ENCODE measurements around the gene HBD.
"Not testable (repeated sequence)": the region's sequence is repeated elsewhere in the genome, so short reads cannot be mapped to it uniquely, and the experiment has no call there.

HBD gene

DNA sequence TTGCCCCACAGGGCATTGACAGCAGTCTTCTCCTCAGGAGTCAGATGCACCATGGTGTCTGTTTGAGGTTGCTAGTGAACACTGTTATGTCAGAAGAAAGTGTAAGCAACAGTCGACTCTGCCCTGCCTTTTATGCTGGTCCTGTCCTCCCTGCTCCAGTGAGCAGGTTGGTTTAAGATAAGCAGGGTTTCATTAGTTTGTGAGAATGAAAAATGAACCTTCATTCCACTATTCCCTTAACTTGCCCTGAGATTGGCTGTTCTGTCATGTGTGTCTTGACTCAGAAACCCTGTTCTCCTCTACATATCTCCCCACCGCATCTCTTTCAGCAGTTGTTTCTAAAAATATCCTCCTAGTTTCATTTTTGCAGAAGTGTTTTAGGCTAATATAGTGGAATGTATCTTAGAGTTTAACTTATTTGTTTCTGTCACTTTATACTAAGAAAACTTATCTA is at the start of gene HBD:
TSS of gene HBD (minus strand) at position 103 of the 454 bp plus-strand sequence. CDS start at position 53, 50 bp downstream.
- DNase-seq (ENCODE audit: low read depth in 2 of 3, low spot score in 1 of 3): no peak

DNA sequence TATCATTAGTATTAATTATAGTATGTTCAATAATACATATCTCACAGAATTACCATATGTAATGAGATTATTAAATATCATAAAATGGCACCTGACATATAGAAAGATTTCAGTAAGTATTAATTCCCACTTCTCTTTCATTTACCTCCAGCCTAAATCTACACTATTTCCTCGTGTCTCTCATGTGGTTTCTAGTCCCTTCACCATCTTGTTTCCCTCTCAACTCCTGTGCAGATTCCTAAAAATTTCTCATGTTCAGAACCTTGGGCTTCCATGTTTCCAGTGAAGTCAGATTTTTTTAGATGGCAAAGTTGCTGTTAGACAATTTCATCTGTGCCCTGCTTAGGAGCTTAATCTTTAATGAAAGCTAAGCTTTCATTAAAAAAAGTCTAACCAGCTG is 49.6 kb upstream of the HBD start:
- no peak for DNase-seq (ENCODE audit: low read depth in 2 of 3, low spot score in 1 of 3)

DNA sequence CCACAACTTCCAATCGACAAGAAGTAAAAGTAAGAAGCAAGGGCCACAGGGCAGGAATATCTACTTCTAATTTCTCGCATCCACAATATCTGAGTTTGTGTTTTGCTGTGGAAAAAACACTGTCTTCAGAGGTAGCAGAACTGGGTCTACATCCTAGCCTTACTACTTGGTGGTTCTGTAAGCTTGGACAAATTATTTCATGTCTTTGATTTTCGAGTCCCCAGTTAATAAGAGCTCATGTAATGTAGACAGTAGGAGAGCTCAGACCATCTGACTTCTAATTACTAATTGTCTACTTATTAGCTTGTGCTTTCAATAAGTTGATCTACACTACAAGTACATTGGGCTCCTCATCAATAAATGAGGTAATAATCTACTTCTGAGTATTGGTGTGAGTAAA is 48.8 kb upstream of the HBD start:
- no peak for DNase-seq (ENCODE audit: low read depth in 2 of 3, low spot score in 1 of 3)

DNA sequence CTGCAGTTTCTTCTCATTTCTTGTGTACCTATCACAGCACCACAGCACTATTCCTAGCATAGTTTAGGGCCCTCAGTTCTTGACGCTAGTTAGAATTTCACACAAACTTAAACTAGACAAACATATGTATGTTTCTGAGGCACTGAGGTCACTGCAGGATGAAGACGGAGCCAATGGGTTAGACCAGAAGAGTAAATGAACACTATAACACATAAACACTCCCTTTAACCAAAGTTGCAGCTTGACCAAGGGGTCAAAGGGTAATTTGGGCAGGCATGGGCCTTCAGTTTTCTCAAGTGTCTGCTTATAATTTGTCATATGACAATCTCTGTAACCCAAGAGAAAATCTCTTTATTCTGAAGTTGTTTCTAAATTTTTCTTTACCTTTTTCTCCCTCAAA is 48.3 kb upstream of the HBD start:
- no peak for DNase-seq (ENCODE audit: low read depth in 2 of 3, low spot score in 1 of 3)

DNA sequence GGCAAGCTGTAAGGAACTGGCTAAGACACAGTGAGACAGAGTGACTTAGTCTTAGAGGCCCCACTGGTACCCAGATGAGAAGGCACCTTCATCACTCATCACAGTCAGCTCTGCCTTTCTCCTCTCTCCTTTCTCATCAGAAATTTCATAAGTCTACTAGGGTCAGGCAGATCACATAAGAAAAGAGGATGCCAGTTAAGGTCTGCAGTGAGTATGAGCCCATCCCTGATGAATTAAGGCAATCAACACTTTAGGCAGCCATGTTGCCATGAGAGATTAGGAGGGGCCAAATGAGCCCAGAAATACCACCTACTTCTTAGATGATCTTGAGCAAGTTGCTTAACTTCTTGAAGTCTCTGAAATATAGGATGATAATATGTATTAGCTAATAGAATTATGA is 47.3 kb upstream of the HBD start:
- no peak for DNase-seq (ENCODE audit: low read depth in 2 of 3, low spot score in 1 of 3)

DNA sequence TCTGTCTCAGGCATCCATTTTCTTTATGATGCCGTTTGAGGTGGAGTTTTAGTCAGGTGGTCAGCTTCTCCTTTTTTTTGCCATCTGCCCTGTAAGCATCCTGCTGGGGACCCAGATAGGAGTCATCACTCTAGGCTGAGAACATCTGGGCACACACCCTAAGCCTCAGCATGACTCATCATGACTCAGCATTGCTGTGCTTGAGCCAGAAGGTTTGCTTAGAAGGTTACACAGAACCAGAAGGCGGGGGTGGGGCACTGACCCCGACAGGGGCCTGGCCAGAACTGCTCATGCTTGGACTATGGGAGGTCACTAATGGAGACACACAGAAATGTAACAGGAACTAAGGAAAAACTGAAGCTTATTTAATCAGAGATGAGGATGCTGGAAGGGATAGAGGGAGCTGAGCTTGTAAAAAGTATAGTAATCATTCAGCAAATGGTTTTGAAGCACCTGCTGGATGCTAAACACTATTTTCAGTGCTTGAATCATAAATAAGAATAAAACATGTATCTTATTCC is 46.4 kb upstream of the HBD start:
- peak in 2 of 3 donors; percentile 1 to 6 for DNase-seq (ENCODE audit: low read depth in 2 of 3, low spot score in 1 of 3)

DNA sequence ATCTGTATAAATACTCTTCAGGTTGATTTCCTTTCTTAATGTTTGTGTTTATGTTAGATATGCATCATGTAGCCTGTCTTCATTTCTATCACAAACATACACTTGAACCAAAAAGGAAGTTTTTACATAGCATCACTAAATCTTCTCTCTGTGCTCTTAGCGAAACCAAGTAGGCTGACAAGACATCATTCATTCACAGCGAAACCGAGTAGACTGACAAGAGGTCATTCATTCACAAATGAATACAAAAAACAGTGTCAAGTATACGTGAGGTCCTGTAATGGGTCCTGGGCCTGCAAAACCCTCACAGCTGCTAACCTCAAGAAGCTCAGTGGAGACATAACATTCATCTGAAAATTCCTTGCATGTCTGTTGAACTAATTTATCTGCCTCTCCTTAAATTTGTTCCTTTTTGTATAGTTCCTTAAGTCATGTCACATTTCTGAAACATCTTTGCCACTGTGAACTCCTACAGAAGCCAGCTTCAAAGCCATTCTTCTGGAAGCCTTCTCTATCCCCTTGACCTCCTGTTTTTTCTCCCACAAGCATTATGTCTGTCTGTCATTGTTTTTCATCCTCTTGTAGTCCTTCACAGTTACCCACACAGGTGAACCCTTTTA is 45.3 kb upstream of the HBD start:
- no peak for DNase-seq (ENCODE audit: low read depth in 2 of 3, low spot score in 1 of 3)

DNA sequence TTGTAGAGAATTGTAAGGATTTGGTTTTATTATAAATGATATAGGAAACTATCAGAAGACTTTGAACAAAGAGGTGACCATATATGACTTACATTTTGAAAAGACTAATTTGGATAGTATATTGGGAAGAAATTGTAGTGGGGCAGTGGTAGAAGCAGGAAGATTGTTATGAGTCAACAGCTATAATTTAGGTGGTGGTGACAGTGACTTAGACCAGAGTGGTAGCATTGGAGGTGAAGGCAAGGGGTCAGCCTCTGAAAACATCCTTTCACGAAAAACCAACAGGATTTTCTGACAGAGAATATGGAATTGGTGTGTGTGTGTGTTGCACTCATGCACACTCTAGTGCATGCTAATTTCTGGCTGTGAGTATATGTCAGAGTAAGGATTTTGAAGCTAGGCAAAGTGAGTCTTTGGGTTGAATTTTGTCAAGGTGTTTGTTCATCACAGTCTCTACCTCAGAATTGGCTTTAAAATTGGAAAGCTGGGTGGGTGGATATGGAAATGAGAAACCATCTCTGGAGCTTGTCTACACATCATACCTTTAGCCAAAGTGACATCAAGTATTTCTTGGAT is 43.6 kb upstream of the HBD start:
- no peak for DNase-seq (ENCODE audit: low read depth in 2 of 3, low spot score in 1 of 3)

DNA sequence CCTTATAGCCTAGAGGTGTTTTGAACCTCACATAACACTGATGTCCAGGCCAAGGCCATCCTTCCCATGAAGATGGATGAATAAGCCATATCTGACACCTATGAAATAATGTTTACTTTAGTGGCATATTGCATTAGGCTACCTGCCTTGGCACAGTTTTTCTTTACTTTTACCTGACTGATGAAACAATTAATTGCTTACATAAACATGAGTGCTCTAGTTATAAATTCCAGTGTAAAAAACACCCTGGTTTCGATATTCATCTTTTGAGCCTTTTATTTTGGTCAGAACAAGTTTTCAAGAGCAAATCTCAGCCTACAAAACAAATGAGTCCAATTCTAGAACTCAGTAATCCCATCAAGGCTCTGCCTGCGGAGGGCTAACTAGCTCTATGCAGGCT is 42.4 kb upstream of the HBD start:
- DNase-seq (ENCODE audit: low read depth in 2 of 3, low spot score in 1 of 3): no peak

DNA sequence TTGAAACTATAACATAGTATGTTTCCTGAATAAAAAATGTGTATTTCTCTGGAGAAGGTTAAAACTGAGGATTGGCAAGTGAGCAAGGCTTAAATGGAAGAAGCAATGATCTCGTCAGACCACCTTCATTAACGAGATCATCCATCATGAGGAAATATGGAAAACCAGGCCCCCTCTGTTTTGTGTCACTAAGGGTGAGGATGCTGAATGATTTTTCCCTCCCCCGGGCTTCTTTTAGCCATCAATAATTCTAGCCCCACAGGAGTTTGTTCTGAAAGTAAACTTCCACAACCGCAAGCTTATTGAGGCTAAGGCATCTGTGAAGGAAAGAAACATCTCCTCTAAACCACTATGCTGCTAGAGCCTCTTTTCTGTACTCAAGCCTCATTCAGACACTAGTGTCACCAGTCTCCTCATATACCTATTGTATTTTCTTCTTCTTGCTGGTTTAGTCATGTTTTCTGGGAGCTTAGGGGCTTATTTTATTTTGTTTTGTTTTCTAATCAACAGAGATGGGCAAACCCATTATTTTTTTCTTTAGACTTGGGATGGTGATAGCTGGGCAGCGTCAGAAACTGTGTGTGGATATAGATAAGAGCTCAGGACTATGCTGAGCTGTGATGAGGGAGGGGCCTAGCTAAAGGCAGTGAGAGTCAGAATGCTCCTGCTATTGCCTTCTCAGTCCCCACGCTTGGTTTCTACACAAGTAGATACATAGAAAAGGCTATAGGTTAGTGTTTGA is 41.3 kb upstream of the HBD start:
- DNase-seq (ENCODE audit: low read depth in 2 of 3, low spot score in 1 of 3): no peak

DNA sequence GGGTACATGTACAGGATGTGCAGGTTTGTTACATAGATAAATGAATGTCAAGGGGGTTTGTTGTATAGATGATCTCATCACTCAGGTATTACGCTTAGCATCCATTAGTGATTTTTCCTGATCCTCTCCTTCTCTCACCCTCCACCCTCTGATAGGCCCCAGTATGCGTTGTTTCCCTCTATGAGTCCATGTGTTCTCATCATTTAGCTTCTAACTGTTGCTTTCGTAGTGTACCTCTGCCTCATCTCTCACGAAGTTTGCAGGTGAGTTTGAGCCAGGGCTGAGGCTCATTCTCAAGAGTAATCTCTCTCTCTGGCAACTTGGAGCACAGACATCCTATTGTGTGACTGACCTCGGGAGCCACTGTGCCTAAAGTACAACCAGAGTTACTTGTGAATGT is 40.1 kb upstream of the HBD start:
- DNase-seq (ENCODE audit: low read depth in 2 of 3, low spot score in 1 of 3): no peak

DNA sequence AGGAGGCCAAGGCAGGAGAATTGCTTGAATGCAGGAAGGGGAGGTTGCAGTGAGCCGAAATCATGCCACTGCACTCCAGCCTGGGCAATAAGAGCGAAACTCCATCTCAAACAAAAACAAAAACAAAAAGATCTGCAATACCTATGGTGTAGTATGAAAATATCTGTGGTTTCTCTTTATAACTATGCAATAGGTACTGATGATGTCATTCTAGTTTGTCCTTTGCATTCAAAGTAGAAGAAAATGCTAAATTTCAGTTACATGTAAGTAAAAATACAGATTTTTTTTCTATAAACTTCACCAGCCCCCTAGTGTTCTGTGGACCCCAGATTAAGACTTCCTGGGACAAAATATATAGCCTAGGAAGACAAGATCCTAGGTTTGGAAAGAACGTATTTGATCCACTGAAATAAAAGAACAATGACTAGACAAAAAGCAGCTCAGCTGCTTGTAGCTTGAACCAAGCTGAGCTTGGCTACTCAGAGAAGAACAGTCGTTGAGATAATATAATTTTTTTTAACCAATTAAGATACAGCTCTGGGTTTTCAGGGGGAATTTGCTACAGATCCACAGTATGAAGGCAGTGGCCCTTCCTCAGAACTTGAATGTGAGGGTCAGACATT is 38.2 kb upstream of the HBD start:
- no peak for DNase-seq (ENCODE audit: low read depth in 2 of 3, low spot score in 1 of 3)

DNA sequence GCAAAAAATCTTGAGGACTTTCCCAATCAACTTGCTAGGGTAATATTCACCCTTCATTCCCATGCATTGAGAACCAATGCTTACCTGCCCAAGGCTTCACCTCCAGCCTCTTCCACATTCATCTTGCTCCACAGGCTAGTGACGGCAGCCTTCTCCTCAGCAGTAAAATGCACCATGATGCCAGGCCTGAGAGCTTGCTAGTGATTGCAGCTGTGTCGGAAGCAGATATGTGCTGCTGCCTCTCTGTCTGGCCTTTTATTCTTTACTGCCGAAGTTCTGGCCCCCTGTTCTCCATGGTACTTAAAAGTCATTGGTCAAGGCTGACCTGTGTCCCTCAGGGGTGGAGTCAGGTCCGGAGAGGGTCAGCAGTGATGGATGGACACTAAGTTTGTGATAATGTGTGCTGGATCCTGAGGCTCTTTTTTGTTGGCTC is 35.4 kb upstream of the HBD start, which contains the start of gene HBE1:
TSS of gene HBE1 (minus strand) at position 231 of the 433 bp plus-strand sequence. CDS start at position 176, 55 bp downstream.
- DNase-seq (ENCODE audit: low read depth in 2 of 3, low spot score in 1 of 3): no peak

DNA sequence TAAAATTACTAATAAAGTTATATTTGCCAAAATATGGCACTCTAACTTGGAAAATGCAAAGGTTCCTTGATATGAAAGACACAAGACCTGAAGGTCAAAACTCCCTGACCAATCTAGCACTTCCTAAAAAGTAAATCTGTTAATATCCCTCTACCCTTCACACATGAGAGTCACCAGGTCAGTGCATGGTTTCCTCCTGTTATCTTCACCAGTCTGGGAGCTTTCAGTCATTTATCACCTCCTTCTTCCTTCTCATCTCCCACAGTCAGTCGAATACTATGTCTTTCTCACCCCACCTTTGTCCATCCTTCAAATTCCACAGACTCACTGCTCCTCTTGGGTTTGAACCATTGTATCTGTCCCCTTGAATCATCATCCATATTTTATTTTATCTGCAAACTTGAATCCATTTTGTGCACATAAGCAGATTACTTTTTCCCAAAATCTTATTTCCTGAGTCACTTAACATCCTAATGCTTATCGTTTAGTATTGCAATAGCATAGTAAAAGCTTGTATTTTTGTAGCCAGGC is 32.8 kb upstream of the HBD start:
- no peak for DNase-seq (ENCODE audit: low read depth in 2 of 3, low spot score in 1 of 3)

DNA sequence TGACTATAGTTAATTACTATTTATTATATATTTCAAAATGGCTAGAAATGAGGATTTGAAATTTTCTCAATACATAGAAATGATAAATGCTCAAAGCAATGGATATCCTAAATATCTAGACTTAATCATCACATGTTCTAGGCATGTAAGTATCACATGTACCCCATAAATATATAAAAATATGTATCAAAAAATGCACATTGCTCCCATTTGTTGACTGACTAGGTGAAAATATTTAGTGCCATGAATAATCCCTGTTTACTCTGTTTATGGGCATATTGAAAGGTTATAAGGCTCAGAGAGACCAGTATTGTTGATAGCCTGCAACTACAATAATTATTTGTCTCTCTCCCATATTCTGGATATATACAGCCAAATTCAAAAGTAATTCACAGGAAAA is 32.3 kb upstream of the HBD start:
- no peak for DNase-seq (ENCODE audit: low read depth in 2 of 3, low spot score in 1 of 3)

DNA sequence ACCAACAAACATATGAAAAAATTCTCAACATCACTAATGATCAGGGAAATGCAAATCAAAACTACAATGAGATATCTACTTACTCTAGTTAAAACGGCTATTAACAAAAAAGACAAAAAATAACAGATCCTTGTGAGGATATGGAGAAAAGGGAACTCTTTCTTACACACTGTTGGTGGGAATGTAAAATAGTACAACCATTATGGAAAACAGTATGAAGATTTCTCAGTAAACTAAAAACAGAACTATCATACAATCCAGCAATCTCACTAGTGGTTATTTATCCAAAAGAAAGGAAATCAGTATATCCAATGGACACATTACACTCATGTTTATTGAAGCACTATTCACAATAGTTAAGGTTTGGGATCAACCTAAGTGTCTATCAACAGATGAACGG is 31.5 kb upstream of the HBD start:
- no peak for DNase-seq (ENCODE audit: low read depth in 2 of 3, low spot score in 1 of 3)

DNA sequence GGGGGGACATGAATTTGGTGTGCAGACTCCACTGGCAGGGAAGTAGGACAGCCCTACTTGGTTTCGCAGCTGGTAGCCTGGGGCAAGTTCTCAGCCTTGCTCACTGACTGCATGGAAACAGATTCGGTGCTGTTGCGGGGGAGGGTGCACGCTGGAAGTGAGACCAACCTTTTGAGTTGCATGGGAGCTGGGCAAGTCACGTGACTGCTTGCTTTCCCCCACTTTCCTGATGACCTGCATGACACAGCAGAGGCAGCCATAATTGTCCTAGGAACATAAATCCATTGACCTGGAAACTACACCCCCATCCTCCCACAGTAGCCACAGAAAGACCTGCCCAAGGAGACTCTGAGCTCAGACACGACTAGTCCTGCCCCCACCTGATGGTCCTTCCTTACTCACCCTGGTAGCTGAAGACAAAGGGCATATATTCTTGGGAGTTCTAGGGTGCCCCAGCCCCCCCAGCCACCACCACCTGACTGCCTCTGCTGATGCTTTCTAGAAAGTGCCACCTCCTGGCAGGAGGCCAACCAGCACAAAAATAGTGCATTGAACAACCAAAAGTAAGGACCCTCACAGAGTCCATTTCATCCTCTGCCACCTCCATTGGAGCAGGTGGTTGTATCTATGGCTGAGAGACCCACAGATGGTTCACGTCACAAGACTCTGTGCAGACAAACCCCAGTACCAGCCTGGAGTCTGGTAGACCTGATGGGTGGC is 24.4 kb upstream of the HBD start:
- no peak for DNase-seq (ENCODE audit: low read depth in 2 of 3, low spot score in 1 of 3)

DNA sequence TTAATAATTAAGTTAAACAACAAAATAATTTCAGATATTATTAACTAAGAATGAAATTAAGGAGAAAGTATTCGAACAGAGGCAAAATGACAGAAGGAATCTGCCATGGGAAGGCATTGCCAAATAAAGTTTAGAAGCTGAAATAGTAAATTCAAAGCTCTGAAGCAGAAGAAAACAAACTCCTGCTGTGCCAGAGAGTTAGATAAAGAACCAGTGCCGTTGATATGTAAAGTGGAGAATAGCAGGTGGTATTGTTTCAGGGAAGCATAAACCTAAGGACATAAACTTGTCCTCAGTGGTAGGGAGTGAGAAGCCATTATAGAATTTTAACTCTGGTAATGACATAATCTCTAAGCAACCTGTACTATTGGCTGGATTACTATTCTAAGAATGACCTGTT is 23.0 kb upstream of the HBD start:
- DNase-seq (ENCODE audit: low read depth in 2 of 3, low spot score in 1 of 3): no peak

DNA sequence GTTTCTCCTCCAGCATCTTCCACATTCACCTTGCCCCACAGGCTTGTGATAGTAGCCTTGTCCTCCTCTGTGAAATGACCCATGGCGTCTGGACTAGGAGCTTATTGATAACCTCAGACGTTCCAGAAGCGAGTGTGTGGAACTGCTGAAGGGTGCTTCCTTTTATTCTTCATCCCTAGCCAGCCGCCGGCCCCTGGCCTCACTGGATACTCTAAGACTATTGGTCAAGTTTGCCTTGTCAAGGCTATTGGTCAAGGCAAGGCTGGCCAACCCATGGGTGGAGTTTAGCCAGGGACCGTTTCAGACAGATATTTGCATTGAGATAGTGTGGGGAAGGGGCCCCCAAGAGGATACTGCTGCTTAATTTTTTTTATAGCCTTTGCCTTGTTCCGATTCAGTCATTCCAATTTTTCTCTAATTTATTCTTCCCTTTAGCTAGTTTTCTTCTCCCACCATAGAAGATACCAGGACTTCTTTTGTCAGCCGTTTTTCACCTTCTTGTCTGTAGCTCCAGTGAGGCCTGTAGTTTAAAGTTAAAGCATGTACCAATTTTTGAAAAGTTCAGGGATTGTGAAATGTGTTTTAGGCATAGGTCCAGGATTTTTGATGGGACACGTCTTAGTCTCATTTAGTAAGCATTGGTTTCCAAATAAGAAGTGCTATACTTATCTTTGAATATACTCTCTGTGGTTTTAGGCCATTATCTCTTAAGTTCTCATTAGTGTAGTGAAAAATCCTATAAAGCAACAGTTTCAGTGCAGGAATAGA is 20.5 kb upstream of the HBD start, which contains the start of gene HBG2:
TSS of gene HBG2 (minus strand) at position 136 of the 768 bp plus-strand sequence. CDS start at position 83, 53 bp downstream.
- DNase-seq (ENCODE audit: low read depth in 2 of 3, low spot score in 1 of 3): not testable (repeated sequence)

DNA sequence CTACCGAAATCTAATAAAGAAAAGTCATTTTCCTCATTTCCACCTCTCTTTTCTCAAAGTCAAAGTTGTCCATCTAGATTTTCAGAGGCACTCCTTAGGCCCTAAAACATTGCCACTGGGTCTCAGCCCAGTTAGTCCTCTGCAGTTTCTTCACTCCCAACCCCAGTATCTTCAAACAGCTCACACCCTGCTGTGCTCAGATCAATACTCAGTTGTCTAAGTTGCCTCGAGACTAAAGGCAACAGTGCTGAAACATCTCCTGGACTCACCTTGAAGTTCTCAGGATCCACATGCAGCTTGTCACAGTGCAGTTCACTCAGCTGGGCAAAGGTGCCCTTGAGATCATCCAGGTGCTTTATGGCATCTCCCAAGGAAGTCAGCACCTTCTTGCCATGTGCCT is 19.7 kb upstream of the HBD start:
- DNase-seq (ENCODE audit: low read depth in 2 of 3, low spot score in 1 of 3): not testable (repeated sequence)
